Esophagus squamous epithelium (tissue), 5 donors: ENCODE results near the gene SPSB4. TPM values are rescaled to one million over a fixed set of nuclear protein-coding genes. Genes with fewer than 3 reads are reported as not detected.

Source experiments
- DNase-seq: peaks from one replicate; lab custom pipeline; 2025; lab: John Stamatoyannopoulos, UW
- H3K27ac ChIP-seq, 4 donors: fragments of 200-600 bp; sonication (generic); one replicate each; pipeline ENCODE4 v1.5.1; 2016 to 2019; ENCODE audit warnings: mild to moderate bottlenecking in 1 of 4
- H3K27me3 ChIP-seq, 4 donors: fragments of 200-600 bp; sonication (generic); 1 replicate in 3 of 4; 2 replicates in 1 of 4; pipeline versions ENCODE4 v1.5.1 to v1.6.0; 2017 to 2021; ENCODE audit warnings: antibody characterized with exemption in 1 of 4
- H3K36me3 ChIP-seq, 3 donors: fragments of 200-600 bp; sonication (generic); one replicate each; pipeline ENCODE4 v1.5.1; 2016 to 2019
- H3K4me1 ChIP-seq, 3 donors: fragments of 200-600 bp; sonication (generic); one replicate each; pipeline ENCODE4 v1.5.1; 2017 to 2019
- H3K4me3 ChIP-seq, 4 donors: fragments of 200-600 bp; sonication (generic); 1 replicate in 3 of 4; 2 replicates in 1 of 4; pipeline ENCODE4 v1.5.1; 2016 to 2019; ENCODE audit warnings: mild to moderate bottlenecking in 2 of 4, moderate library complexity in 1 of 4
- H3K9me3 ChIP-seq, 3 donors: fragments of 200-600 bp; sonication (generic); one replicate each; pipeline ENCODE4 v1.5.1; 2016 to 2019
- CTCF ChIP-seq, 6 experiments: fragments of 450-650 bp in 4 of 6; fragments of 200-600 bp in 2 of 6; sonication (generic) in 2 of 6; IDR thresholded peaks; one replicate each; pipeline ENCODE4 v1.5.1; 2016 to 2019; ENCODE audit warnings: antibody characterized with exemption in 6 of 6, mild to moderate bottlenecking in 4 of 6, moderate library complexity in 4 of 6
- POLR2A ChIP-seq, 4 donors: fragments of 450-650 bp; IDR thresholded peaks; one replicate each; pipeline ENCODE4 v1.6.1; 2017; ENCODE audit warnings: antibody characterized with exemption in 4 of 4, mild to moderate bottlenecking in 4 of 4, moderate library complexity in 3 of 4
- WGBS, 2 donors: methylation state at CpG; one replicate each; pipeline ENCODE4 v1.1.5; 2018; 5-methylcytosine and 5-hydroxymethylcytosine counted together
- intact Hi-C: fragments of 100-400 bp; cut with DNase I; formaldehyde crosslinking; loops from one replicate; pipeline ENCODE4 v1.15.0; 2022
- total RNA-seq, 4 donors: library from RNA; depleted of rRNA; stranded (reverse); fragments of >200 nt; gene quantifications; one replicate each; pipeline ENCODE4 v1.1.0, GENCODE V29; 2016
- donor health status: DM: yes; HTN: yes; CAD: no.

SPSB4 gene
- total RNA-seq, 4 donors from 2014 or later, result not detected

- Histone ChIP-seq H3K9me3 (no peaks in the 10 kb centered on the region), H3K27me3 (peaks cover 0 to 53% (median 0%) of the 10 kb centered on the region in 4 donors), H3K4me3 (no peak overlapping the region), H3K27ac (no peak overlapping the region), H3K36me3 (no peaks in the 10 kb centered on the region), H3K4me1 (peaks cover 11 to 20% (median 14%) of the 10 kb centered on the region in 3 donors)
- WGBS, 2 donors, result 72 to 78% methylated on average over 2 of the region's 2 CpGs
- no peak for TF ChIP-seq POLR2A (IDR thresholded peaks at IDR 0.05)
- no peak for TF ChIP-seq CTCF (IDR thresholded peaks at IDR 0.05)
- DNase-seq, result no peak
- intact Hi-C loops, result no loop called here
Measured at GRCh38 chr3:141073580-141073979, 22.4 kb downstream of the SPSB4 start.

- DNase-seq, result no peak
- no peak overlapping the region for H3K4me3 ChIP-seq
- H3K36me3 ChIP-seq, result no peaks in the 10 kb centered on the region
- H3K27ac ChIP-seq, result no peak overlapping the region
- H3K9me3 ChIP-seq, result no peaks in the 10 kb centered on the region
- H3K27me3 ChIP-seq, result peaks cover 0 to 50% (median 0%) of the 10 kb centered on the region in 4 donors
- no peak for TF ChIP-seq POLR2A (IDR thresholded peaks at IDR 0.05)
- TF ChIP-seq CTCF (IDR thresholded peaks at IDR 0.05), result no peak
- intact Hi-C loops, result no loop called here
- 80 to 89% methylated on average over 3 to 9 of the region's 9 CpGs for WGBS, 2 donors
- H3K4me1 ChIP-seq, result peaks cover 11 to 20% (median 14%) of the 10 kb centered on the region in 3 donors
Measured at GRCh38 chr3:141074529-141074928, 23.4 kb downstream of the SPSB4 start.

GRCh38 chr3:141076036-141076773 lies 25.1 kb downstream of the SPSB4 start:
- Histone ChIP-seq H3K27ac (peak overlapping the region in 3 of 4 donors; percentile 57 to 78 (median 67)), H3K27me3 (peaks cover 0 to 60% (median 0%) of the 10 kb centered on the region in 4 donors), H3K36me3 (no peaks in the 10 kb centered on the region), H3K9me3 (no peaks in the 10 kb centered on the region), H3K4me3 (peak overlapping the region in 1 of 4 donors; percentile 56), H3K4me1 (peaks cover 11 to 20% (median 14%) of the 10 kb centered on the region in 3 donors)
- no peak for DNase-seq
- no peak for TF ChIP-seq POLR2A (IDR thresholded peaks at IDR 0.05)
- intact Hi-C loops, result no loop called here
- 39 to 44% methylated on average over 9 to 10 of the region's 12 CpGs for WGBS, 2 donors

- intact Hi-C loops, result no loop called here
- H3K4me3 ChIP-seq, result peak overlapping the region in 3 of 4 donors; percentile 21 to 56 (median 27)
- TF ChIP-seq CTCF (IDR thresholded peaks at IDR 0.05) (no peak), POLR2A (IDR thresholded peaks at IDR 0.05) (no peak)
- H3K27me3 ChIP-seq, result peaks cover 0 to 60% (median 0%) of the 10 kb centered on the region in 4 donors
- no peaks in the 10 kb centered on the region for H3K9me3 ChIP-seq
- no peaks in the 10 kb centered on the region for H3K36me3 ChIP-seq
- H3K27ac ChIP-seq, result peak overlapping the region in 3 of 4 donors; percentile 57 to 78 (median 67)
- peaks cover 11 to 20% (median 14%) of the 10 kb centered on the region in 3 donors for H3K4me1 ChIP-seq
- 21 to 32% methylated on average over 16 to 20 of the region's 23 CpGs for whole genome bisulfite sequencing, 2 donors
- DNase-seq, result no peak
Measured at GRCh38 chr3:141076797-141077571, 25.8 kb downstream of the SPSB4 start.

GRCh38 chr3:141077631-141078030 lies 26.5 kb downstream of the SPSB4 start:
- DNase-seq, result no peak
- H3K27ac ChIP-seq, result peak overlapping the region in 3 of 4 donors; percentile 57 to 78 (median 67)

More at GRCh38 chr3:141077631-141078030, 26.5 kb downstream of the SPSB4 start:
- Histone ChIP-seq H3K4me3 (no peak overlapping the region), H3K9me3 (no peaks in the 10 kb centered on the region), H3K4me1 (peaks cover 11 to 20% (median 14%) of the 10 kb centered on the region in 3 donors), H3K27me3 (peaks cover 0 to 60% (median 0%) of the 10 kb centered on the region in 4 donors), H3K36me3 (no peaks in the 10 kb centered on the region)
- 77 to 96% methylated on average over 3 to 5 of the region's 6 CpGs for WGBS, 2 donors
- TF ChIP-seq CTCF (IDR thresholded peaks at IDR 0.05) (no peak), POLR2A (IDR thresholded peaks at IDR 0.05) (no peak)
- intact Hi-C loops, result no loop called here
